Hematopoietic multipotent progenitor cell treated with erythropoietin and hydrocortisone succinate and interleukin-3 and kit ligand, for 15 days (in vitro differentiated cells): ENCODE data around the gene ZNF280A.
A peak's percentile ranks its signal among the peaks of the same experiment; 100 is the strongest.
"Not testable (repeated sequence)": the region's sequence is repeated elsewhere in the genome, so short reads cannot be mapped to it uniquely, and the experiment has no call there.

ENCODE experiments used
- DNase-seq: peaks from one replicate; pipeline ENCODE4 v3.0.0-alpha.2; 2015; ENCODE audit warnings: low spot score

Gene ZNF280A

DNA sequence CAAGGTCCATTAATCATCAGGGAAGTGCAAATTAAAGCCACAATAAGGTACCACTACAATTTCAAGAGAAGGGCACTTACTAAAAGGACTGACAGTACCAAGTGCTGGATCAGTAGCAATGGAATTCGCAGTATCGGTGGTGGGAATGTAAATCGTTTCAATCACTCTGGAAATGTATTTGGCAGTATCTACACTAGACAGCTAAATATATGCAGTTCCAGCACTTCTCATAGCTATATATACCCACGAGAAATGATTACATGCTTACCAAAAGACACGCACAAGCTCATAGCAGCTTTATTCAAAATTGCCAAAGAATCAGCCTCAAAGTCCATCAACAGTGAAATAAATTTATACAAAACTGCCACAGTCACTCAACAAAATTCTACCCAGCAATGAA is 7.1 kb downstream of the ZNF280A start:
- DNase-seq = no peak

DNA sequence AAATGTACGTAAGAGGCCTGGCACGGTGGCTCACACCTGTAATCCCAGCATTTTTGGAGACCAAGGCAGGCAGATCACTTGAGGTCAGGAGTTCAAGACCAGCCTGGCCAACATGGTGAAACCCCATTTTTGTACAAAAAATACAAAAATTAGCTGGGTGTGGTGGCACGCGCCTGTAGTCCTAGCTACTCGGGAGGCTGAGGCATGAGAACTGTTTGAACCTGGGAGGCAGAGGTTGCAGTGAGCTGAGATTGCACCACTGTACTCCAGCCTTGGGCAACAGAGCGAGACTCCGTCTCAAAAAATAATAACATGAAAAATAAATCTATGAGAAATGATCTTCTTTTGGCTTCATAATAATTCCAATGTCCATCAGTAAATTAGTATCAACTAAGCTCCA is 9.2 kb downstream of the ZNF280A start:
- DNase-seq = not testable (repeated sequence)

DNA sequence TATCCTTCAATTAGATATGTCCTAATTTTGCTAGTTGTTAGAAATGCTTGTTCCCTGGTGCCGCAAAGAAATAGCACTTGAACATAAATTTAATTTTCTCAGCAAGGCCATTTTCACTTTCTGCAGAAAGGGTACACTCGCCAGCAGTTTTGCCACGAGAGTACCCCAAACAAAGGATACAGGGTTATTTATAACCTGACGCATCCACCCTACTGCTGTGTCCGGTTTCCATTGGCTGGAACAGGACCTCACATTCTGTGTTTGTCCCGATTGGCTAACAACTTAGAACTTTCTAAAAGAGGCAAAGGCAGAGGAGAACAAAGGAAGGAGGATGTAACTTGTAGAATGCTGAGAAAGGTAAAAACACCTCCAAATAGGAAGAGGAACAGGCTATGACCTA is 10.2 kb downstream of the ZNF280A start:
- DNase-seq = not testable (repeated sequence)

DNA sequence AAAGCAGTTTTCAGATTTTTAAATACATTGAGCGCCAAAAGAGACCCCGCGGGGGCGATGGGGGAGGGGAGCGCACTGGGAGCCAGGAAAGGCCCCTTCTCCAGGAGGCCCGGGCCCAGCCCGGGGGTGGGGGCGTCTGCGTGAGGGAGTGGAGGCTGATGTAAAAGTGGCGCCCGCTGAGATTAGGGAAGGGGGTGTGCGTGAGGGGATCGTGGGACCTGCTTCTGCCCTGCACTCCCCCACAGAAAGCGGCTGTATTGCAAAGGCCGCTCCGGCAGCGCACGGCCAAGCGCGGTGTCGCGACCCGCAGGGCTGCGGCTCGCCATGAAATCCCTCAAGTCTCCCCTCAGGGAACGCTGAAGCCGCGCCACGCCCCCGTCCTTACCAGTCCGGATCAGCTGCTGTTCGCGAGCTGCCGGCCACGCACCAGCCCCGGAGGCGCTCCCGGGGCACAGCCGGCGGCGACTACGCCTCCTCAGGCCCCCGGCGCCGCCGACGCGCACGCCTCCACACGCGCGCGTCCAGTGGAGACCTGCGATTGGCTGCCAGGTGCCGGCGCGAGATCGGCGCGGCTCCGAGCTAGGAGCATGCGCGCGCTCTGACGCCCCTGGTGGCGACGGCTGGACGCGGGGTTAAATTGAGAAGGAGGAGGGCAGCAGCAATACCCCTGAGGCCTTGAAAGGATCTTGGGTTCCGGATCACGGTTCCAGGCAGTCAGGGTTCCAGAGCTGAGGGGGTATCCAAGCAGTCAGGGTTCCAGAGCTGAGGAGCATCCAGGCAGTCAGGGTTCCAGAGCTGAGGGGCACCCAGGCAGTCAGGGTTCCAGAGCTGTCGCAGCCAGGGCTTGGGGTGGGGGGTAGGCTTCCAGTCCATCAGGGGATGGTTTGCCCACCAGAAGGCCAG is 11.5 kb downstream of the ZNF280A start, which contains the start of gene ZNF280B:
TSS of gene ZNF280B (minus strand) at position 469 of the 903 bp plus-strand sequence. CDS start 19,344 bp downstream, outside the sequence.
- DNase-seq = peak; percentile 58

DNA sequence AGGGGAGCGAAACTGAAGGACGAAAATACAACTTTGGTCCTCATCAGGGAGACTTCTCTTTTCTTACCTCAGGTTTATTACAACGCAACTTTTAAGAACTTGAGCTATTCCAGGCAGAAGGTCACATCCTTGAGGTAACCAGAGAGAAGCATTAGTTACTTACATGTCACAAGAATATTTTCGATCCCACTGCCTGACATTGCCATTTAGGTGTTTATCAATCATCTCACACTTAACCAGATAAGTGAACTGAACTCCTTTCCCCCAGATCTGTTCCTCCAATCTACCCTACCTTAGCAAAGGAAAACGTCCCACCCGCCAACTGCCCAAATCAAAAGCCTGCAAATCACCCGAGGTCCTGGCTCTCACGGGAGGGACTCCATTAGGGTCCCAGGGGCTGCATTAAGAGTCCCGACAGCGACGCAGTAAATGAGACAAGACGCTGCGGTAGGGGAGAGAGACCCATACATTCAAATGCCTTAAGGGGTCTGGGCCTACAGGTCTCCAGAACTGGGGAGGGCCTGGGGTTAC is 12.3 kb downstream of the ZNF280A start:
- no peak for DNase-seq

DNA sequence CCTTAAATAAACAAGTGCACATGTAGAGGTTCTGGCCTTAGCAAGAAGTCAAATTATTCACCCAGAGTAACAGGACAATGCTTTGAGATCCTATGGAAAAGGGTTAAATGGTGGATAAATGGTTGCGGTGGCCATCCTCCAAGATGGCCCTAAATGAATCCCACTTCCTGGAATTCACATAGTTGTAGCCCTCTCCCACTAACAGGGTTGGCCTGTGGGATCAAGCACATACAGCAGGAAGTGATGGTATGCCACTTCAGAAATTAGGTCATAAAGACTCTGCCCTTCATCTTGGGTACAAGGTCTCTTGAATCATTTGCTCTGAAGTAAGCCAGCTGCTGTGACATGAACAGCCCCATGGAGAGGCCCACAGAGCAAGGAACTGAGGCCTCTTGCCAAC is 13.3 kb downstream of the ZNF280A start:
- DNase-seq = no peak

DNA sequence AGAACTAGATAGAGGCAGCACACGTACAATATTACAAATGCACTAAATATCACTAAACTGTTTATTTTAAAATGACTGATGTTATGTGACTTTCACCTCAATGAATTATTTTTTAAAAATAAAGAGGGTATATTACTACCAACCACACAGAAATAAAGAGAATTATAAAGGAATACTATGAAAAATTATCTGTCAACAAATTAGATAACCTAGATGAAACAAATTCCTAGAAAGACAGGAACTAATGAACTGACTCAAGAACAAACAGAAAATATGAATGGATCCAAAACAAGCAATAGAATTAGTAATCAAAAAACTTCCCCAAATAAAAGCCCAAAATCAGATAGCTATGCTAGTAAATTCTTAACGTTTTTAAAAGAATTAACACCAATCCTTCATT is 21.8 kb downstream of the ZNF280A start:
- no peak for DNase-seq

DNA sequence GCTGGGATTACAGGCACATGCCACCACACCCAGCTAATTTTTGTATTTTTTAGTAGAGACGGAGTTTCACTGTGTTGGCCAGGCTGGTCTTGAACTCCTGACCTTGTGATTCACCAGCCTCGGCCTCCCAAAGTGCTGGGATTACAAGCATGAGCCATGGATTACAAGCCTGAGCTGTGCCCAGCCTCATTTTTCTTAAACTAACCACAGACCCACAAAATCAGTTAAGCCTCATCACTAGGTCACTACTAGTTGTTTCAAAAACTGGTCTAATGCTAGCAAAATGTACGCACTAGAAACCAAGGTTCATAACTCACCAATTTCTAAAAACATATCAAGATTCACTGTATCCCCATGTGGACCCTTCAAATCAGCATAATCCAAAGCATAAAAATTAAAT is 28.5 kb downstream of the ZNF280A start:
- DNase-seq = not testable (repeated sequence)

DNA sequence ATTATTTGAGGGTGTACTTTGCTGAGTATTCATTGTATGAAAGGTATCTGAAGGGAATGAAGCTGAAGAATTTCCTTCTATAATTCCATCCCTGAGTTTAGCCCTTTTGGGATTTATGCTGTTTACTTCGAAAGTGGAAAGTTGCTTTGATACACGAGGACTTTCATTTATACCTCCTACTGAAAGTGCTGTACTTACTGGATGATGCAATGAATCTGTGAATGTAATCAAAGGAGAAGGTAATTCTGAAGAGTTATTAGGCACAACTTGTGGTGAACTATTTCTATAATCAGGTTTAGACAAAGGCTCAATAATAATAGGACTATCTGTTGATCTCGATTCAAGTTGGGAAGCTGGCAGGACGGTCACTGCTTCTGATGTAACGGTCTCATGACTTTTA is 31.3 kb downstream of the ZNF280A start:
- no peak for DNase-seq

DNA sequence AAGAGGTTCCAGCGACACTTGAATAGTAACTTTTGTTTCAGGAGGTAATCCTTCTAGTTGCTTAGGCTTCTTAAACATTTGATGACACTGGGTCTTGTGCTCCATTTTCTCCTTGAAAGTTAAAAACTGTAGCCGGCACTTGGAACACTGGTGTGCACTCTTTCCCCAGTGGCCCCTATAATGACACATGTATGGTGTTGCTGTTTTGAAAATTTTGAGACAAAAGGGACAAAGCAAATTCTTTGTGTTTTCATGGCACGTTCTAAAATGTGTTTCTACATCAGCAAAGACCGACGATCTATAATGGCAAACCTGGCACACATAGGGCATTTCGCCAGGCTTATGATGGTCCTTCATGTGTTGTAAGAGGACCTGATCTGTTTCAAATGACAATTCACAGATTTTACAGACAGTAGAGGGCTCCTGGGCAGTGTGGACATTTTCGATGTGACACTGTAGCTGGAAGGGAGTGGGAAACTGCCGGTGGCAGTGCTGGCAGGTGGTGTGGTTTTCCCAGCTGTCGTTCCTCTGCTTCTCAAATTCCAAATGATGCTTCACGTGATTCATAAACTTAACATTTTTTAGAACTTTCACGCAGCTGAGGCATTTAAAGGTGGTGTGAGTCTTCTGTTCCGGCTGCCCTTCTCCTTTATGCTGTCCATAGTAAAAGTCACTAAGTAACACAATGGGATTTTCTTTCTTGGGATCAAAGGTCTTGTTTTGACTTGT is 32.0 kb downstream of the ZNF280A start:
- no peak for DNase-seq

DNA sequence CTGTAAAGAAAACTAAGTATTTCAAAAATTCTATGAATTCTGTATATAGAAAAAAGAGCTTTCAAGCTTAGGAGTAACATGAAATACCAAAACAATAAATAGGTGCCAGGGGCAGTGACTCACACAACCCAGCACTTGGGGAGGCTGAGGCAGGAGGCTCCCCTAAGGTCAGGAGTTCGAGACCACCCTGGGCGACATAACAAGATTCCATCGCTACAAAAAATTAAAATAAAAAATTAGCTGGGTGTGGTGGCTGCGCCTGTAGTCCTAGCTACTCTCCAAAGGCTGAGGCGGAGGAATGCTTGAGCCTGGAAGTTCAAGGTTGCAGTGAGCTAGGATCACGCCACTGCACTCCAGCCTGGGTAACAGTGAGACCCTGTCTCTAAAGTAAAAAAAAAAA is 33.0 kb downstream of the ZNF280A start:
- DNase-seq = no peak

DNA sequence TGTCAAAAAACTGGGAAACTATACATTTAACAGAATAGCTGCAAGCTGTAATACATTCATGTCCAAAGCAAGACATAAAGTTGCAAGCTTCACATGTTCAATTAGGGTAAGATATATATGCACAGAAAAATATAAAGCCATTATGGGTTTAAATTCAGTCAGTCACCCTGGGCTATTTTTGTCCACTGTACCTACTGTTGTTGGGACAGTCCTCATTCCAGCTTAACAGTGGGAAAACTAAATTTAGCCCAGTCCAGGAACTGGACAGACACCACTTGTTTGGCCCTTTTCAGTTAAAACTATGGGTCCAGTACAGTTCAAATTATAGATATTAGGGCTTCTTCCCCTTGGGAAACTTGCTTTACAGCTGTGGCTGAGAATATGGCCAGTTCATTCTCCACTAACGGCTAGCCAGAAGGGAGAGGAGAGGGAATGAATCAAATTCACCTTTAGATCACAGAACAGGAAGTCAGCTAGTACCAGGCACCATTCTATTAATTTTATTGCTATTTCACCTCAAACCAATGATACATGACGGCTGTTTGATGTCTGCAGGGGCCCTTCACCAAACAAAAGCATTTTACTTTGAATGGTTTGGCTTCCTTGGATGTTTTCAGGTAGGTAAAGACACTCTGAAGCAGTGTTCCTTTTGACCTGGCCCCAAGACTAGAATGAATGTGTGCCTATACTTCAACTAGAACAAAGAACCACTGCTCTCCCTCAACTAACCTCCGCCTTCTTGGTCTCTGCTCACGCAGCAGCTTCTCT is 33.8 kb downstream of the ZNF280A start:
- DNase-seq = no peak

DNA sequence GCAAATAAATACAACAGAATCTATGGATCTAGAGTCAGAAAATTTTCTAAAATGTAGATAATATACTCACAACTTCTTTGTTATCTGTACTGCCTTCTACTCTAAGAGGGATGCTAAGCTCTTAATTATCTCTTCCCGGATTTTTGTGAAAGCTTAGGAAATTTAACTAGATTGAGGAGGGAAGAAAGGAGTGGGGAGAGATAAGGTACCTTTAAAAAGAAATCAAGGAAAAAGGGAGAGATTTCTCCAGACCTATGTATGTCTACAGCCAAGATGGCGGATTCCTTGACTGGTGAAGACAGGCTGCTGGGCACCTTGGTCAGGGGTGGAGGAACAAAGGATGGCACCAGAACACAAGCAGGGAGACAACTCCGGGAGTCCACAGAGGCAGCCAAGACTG is 34.5 kb downstream of the ZNF280A start:
- no peak for DNase-seq

DNA sequence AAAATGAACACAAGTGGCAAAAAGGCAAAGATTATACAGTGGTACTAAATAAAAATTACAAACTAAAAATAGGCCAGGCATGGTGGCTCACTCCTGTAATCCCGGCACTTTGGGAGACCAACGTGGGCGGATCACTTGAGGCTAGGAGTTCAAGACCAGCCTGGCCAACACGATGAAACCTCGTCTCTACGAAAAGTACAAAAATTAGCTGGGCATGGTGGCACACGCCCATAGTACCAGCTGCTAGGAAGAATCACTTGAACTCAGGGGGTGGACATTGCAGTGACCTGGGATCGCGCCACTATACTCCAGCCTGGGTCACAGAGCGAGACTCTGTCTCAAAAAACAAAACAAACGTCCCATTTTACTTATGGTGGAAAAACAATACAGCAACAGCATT is 36.0 kb downstream of the ZNF280A start:
- no peak for DNase-seq

DNA sequence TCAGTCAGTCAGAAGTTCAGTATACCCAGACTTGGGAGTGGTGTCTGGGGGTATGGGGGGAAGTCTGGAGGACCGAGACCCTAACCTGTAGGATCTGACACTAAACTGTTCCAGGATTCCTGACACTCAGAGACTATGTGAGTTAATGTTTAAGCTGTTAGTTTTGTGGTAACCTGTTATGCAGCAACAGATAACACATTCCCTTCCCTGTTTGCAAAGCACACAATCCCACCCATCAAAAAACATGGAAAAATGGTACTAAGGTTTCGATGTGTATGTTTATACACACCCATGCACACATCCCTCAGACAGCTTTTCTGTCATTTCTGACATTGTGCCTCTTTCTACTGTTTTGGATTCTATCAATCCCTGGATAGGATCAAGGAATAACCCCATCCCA is 39.1 kb downstream of the ZNF280A start:
- DNase-seq = no peak

DNA sequence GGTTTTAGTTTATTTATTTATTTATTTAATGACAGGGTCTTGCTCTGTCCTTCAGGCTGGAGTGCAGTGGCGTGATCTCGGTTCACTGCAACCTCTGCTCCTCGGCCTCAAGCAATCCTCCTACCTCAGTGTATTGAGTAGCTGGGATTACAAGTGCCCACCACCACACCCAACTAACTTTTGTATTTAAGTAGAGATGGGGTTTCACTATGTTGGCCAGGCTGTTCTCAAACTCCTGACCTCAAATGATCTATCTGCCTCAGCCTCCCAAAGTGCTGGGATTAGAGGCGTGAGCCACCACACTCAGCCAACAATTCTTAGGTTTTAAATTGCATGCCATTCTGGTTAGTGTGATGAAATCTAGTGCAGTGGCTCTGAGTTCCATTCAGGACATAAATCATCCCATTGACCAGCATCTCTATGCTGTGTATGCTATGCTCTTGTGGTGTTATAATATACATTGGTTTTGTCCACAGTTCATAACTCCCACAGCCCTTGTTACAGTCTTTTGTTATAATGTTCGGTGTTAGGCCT is 40.0 kb downstream of the ZNF280A start:
- no peak for DNase-seq

DNA sequence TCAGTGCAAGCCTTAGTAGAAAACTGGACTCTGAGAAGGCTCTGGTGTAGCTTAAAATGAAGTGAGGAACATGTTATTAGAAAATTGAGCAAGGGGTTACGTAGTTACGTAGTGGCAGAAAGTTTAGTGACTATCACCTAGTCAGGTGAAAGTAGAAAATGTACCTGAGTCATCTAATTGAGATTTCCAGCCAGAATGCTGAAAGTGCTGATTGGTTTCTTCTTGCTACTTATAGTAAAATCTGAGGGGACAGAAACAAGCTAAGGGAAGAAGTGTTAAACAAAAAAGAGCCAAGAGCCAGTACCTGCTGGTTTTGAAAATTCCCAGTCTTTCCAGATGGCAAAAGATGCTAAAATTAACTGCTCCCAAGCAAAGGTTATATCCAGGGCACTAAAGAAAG is 41.0 kb downstream of the ZNF280A start:
- DNase-seq = no peak

DNA sequence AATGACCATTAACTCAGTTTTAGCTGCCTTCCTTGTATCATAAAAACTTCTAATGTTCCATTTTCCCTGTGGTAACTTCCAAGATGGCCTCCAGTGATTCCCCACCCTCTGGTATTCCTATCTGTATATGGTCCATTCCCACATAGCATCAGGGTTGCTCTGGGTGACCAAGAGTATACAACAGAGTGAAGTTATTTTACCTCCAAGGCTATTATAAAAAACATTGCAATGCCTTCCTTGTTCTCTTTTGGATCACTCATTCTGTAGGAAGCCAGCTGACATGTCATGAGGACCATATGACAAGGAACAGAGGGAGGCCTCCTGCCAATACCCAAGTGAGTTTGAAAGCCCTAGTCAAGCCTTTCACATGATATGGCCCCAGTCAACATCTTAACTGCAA is 41.6 kb downstream of the ZNF280A start:
- no peak for DNase-seq

DNA sequence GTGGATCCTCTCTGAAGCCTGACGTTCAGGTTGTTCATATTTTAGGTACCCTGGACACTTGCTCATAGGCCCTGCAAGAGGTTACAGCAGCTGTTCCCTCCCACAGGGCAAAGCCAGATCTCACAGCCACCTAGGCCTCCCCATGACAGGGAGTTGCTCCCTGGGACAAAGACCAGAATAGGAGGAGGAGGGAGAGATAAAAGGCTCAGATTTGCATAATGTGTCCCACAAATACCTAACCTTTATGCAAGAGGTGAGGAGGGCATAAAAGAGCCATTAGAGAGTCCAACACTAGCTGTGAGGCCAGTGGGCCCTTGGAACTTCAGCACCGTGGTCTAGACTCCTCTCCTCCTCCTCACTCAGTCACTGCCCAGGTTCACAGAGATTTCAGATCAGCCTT is 45.3 kb downstream of the ZNF280A start:
- no peak for DNase-seq

DNA sequence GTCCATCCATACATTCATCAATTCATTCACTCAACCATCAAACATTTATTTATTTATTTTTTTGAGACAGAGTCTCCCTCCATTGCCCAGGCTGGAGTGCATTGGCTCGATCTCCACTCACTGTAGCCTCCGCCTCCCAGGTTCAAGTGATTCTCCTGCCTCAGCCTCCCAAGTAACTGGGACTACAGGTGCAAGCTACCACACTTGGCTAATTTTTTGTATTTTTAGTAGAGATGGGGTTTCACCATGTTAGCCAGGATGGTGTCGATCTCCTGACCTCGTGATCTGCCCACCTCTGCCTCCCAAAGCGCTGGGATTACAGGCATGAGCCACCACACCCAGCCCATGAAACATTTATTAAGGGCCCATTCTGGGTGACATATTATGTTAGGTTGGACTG is 49.0 kb downstream of the ZNF280A start:
- not testable (repeated sequence) for DNase-seq

DNA sequence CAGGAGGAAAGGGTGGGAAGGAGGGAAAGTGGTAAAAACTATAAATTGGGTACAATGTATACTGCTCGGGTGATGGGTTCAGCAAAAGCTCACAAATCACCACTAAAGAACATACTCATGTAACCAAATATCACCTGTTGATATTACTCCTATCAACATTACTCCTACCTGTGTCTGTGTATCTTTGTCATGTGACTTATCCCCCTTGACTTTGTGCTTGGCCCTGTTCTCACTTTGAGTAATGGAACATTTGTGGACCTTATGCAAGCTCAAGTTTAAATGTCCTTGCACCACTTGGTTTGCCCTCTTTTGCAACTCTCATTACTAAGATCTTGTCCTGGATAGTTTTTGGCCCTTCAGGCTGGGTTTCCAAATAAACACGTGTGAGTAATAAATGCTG is 50.5 kb downstream of the ZNF280A start:
- no peak for DNase-seq
